GM18951 (cell line): ENCODE measurements around the gene UBASH3B.

ENCODE experiments used
- POLR2A ChIP-seq: IDR thresholded peaks from 4 replicates; pipeline ENCODE4 v1.6.1; 2011; ENCODE audit warnings: mild to moderate bottlenecking; ENCODE audit not compliant: insufficient read length, insufficient read depth; ENCODE audit errors: extremely low read depth
- in situ Hi-C: fragments of 300-500 bp; cut with MboI; formaldehyde crosslinking; loops from one replicate; pipeline ENCODE4 v1.12.0; 2022; ENCODE audit warnings: low sequenced_read_pairs, mixed read lengths, inconsistent platforms; ENCODE audit not compliant: unreplicated experiment

The UBASH3B gene

DNA sequence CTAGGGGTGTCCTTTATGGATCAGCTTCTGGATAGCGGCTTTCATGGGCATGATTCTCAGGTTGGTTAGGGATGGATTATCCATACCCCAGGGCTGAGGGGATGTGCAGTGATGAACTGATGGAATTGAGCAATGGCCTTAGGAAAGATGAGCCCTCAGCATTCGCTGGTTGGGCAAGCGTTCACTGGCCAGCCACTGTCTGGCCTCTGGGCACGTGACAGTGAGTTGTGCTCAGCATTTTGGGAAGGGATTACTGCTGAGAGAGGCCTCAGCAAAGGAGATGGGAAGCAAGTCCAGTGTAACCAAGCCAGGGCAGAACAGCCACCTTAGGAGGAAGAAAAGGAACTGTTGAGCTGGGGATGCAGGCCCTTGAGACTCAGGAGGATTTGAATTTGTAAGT is 17.4 kb downstream of the UBASH3B start:
- no peak for TF ChIP-seq POLR2A
- in situ Hi-C loops: no loop called here

DNA sequence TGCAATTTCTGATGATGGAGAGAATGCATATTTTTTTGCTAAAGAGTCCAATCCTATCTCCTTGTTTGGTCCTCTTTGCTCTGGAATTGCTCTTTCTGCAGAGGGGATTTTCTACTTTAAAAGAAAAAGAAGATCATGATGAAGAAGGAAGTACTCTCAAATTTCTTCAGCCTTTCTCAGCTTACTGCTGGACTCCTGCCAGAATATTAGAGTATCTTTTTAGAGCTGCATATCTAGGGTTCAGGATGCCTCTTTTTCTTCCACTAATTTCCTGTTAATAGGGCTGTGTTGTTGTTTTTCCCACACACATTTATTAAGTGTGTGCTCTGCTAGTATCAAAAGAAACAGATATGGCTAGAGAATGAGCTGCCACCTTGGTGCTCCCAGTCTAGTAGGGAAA is 18.2 kb downstream of the UBASH3B start:
- no peak for TF ChIP-seq POLR2A
- in situ Hi-C loops: no loop called here

DNA sequence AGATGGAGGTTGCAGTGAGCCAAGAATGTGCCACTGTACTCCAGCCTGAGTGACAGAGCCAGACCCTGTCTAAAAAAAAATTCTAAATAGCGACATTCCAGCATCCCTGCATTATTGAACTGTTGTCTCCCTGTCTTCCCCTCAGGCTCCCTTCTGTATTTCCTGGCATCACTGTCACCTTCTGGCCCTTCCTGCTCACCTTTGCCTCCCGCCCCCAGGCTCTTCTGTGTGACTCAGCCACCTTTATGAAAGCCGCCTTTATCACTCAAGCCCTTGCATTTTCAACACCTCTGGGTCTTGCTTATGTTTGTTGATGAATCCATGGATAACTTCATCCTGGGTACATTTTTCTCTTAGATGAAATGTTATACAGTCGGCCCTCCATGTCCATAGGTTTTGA is 21.1 kb downstream of the UBASH3B start:
- TF ChIP-seq POLR2A: no peak
- in situ Hi-C loops: no loop called here

DNA sequence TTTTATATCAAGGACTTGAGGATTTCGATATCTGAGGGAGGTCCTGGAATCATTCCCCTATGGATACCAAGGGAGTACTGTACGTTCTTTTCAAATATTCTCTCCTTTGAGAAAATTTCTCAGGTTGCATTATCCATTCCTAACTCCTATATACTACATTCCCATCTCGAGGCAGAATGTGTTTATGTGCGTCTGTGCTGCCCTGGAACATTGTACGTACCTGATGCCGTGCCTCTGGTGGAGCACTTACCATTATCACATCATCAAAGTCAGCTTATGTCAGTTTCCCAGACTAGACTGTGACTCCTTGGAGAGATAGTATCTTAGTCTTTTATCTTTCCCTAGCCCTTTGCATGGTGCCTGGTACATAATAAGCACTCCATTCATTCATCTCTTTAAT is 21.7 kb downstream of the UBASH3B start:
- no peak for TF ChIP-seq POLR2A
- in situ Hi-C loops: no loop called here

DNA sequence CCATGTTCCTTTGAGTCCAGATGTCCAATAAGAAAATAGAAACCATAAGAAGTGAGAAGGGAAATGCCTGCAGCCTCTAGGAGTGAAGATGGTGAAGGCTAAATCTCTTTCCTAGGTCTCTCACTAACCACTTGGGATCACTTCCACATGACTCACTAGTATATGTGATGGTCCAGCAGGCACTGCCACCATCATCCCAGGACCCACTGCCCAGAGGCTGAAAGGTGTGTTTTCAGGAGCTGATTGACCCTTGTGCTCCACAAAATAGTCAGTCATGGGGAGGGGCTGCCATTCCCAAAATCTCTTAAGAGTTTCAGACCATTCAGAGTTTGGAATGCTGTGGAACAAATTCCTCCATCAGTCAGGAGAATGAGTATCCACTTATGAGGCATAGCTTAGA is 22.9 kb downstream of the UBASH3B start:
- TF ChIP-seq POLR2A: no peak

DNA sequence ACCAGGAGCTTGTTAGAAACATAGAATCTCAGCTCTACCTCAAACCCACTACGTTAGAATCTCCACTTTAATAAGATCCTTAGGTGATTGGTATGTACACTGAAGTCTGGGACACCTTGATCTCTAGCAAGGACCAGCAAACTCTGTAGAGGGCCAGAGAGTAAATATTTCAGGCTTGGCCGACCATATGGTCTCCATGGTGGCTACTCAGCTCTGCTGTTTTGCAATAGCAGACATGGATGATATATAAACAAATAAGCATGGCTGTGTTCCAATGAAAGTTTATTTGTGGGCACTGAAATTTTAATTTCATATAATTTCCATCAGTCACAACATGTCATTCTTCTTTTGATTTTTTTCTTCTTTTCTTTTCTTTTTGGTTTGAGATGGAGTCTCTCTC is 23.9 kb downstream of the UBASH3B start:
- in situ Hi-C loops: no loop called here
- TF ChIP-seq POLR2A: no peak

More for the DNA sequence above, 22.9 kb downstream of the UBASH3B start:
- in situ Hi-C loops: no loop called here

DNA sequence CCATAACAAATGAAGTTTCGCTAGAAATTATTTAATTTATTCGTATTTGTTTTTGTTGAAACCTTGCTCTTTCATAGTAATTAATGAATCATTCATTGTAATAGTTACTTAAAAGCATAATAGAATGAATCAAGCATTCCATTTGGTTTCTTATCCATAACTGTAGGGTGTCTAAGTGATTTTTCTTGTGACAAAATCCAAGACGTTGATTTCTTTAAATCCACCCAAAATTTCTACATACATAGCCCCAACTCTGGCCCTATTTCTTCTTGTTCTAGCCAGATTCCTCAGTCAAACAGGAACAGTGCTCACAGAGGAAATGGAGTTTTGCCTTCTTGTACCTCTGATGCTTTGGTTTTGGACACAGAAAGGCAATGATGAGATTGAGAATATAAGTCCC is 25.5 kb downstream of the UBASH3B start:
- no peak for TF ChIP-seq POLR2A
- in situ Hi-C loops: no loop called here

DNA sequence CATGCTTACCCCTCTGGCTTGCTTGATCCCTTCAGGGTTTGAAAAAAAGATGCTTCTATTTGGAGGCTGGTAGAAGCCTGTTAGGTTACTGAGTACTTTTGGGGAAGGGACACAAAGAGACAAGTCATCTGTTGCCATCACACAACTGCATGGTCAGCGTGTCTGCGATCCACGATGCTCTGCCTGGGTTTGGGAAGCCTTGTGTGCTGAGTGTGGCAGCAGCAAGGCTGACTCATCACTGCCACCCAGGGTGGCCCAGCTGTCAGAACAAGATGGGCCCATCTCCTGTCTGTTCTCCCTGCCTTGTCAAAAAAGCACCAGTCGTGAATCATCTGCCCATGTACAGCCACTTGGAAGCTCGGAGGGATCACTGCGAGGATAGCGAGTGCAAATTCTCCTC is 26.2 kb downstream of the UBASH3B start:
- in situ Hi-C loops: no loop called here
- no peak for TF ChIP-seq POLR2A

DNA sequence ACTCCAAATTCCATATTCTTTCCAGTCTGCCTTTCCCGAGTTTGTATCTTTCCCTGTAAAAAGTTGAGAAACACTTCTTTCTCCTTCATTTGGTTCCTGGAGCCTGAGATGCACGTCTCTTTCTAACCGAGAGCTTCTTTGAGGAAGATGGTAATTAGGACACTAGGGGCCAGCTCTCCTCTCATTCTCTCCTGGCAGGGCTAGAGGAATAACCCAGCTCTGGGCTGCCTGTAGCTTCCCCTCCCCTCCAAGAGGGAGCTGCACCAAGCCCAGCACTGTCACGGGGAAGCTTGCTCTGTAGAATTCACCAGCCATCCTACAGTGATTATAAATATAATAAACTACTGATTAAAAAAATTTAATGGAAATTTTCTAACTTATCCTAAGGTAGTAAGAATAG is 26.9 kb downstream of the UBASH3B start:
- in situ Hi-C loops: no loop called here
- TF ChIP-seq POLR2A: no peak

DNA sequence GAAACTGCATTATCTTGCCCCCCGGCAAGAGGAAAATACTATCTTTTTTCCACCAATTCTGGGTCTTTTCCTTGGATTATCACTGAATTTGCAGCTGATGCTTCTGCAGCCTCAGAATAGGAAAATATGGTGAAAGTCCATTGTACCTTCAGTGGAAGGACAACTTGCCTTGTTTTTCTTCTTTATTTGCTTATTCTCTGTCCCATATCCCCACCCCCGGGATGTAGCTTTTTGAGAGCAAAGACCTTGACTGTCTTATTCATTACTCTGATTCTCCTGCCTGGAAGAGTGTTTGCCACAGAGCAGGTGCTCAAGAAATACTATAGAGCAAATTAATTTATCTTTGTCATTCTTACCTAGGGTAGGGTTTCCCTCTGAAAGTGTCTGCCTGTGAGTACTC is 29.5 kb downstream of the UBASH3B start:
- in situ Hi-C loops: no loop called here
- no peak for TF ChIP-seq POLR2A

DNA sequence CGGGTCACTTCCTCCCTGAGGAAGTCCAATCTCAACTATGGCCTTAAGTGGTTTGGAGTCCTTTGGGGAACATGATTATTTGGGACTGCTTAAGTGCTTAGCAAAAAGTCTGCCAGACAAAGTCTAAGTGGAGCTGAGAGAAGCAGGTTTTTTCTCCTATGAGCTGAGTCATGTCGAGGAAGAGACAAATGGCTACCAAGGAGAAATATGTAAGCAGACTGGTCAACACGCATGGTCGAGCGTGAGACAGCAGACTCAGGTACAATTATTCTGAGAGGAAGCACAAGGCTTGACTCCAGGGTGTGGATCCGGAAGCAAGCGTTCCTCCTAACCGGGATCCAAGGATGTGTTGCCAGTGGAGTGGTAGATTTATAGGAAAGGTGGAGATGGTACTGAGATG is 30.6 kb downstream of the UBASH3B start:
- no peak for TF ChIP-seq POLR2A
- in situ Hi-C loops: no loop called here

DNA sequence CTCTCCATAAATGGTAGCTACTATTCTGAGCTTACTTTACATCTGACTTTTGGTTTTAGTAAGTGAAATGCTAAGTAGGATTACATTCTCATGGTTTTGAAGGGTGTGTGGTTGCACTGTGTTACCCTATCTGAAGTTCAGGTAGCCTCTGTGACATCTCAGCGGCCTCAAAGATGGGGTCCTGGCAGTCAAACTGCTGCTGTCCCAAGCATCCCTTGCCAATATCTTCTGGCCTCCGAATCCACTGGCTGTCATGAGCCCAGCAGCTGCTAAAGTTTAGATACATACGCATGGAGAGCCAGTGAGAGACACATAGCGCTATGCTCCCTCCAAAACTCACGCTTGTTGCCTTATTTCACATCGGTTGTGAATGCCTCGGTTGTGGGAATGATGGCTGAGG is 34.9 kb downstream of the UBASH3B start:
- TF ChIP-seq POLR2A: no peak
- in situ Hi-C loops: no loop called here

DNA sequence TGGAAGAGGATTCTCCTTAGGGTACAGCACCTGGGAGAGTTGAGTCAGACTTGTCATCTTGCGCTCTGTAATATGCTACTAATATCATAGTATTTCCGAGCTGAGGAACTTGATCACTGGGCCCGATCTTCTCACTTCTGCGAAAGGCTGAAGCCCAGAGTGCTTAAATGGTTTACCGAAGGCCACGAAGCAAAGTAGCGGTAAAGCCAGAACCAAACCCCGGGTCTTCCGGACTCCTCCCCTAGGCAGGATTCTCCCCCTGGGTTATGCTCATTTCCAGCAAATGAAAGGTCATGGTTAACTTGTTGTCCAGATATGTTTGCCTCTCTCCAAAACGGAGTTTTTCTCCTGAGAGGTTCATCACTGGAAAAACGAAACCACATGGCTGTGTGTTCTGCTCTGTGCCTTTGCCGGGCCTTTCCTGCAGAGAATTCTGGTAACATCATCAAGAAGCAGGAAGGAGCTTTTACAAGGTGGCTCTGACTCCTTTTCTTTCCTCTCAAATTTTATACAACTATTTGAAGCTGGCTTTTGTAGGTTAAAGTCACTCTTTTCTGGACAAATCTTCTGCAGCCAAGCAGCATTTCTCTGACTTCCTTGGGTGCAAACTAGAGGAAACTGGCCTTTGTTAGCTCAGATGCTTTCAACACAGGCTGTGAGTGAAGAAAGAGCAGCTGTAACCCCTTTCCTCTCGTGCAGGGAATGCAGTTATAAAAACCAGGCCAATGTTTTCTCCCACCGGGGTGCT is 35.5 kb downstream of the UBASH3B start:
- in situ Hi-C loops: no loop called here
- TF ChIP-seq POLR2A: no peak

DNA sequence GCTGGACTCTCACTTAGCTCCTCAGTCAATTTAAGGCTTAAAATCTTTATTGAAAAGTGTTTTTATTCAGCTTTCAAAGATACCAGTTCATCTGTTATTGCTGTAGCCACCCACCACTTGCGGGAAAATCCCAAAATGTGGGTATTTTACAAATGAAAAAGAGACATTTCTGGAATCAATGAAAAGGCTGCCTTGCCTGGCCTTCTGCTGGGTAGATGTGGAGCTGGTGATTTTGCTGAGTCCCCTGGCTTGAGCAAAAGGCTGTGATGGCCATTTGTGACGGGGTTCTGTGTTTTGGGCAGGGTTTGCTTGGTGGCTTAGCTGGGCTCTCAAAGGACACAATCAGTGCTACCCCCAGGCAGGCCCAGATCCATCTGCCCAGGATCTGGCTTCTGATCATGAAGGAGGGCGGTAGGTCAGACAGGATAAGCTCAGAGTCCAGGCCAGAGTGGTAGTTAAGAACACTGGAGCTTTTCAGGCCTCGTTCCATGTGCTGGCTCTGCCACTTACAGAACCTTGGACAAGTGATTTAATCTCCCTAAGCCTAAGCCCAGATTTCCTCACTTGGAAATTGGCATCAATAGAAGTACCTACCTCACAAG is 36.1 kb downstream of the UBASH3B start:
- in situ Hi-C loops: no loop called here
- no peak for TF ChIP-seq POLR2A
